ENCODE data around the gene NUDT19.
A peak's percentile ranks its signal among the peaks of the same experiment; 100 is the strongest.

The NUDT19 gene

DNA sequence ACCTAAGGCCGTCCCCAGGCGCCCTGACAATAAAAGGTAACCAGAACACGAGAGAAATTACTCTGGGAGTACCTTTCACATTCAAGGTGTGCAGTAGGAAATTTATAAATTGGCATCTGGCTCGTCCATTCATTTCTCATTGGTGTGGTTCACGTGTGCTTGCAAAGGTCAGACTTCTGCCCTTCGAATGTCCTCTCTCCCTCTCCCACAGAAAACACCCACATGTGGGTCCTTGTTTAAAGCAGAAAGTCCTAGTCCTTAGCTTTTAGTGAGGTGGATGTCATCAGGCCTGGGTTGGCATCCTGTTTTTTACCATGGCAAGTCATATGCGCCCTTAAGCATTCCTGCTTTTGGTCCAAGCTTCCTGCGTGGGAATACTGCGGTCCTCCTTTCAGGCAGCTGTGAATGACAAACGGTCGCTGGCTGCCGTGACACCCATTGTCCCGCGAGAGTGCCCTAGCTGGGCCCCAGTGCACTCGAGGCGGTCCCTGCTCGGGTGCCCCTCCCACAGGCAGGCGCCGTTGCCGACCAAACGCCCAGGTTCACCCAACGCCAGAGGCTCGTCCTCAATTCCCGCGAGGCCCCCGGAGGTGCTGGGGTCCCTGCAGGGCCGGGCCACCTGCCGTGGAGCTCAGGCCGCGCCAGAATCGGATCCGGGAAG, at the start of gene NUDT19:
Gene NUDT19, plus strand, starts transcription at position 531 of the 661 bp plus-strand sequence. CDS start 140 bp downstream, outside the sequence.
- in situ Hi-C loops (cut with MboI; ENCODE audit: low sequenced_read_pairs, unreplicated experiment), result no loop called here
- peak; percentile 91 for DNase-seq (ENCODE audit: low spot score)
- TF ChIP-seq, protein P1, sequence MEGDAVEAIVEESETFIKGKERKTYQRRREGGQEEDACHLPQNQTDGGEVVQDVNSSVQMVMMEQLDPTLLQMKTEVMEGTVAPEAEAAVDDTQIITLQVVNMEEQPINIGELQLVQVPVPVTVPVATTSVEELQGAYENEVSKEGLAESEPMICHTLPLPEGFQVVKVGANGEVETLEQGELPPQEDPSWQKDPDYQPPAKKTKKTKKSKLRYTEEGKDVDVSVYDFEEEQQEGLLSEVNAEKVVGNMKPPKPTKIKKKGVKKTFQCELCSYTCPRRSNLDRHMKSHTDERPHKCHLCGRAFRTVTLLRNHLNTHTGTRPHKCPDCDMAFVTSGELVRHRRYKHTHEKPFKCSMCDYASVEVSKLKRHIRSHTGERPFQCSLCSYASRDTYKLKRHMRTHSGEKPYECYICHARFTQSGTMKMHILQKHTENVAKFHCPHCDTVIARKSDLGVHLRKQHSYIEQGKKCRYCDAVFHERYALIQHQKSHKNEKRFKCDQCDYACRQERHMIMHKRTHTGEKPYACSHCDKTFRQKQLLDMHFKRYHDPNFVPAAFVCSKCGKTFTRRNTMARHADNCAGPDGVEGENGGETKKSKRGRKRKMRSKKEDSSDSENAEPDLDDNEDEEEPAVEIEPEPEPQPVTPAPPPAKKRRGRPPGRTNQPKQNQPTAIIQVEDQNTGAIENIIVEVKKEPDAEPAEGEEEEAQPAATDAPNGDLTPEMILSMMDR (IDR thresholded peaks at IDR 0.05; ENCODE audit: borderline replicate concordance, control extremely low read depth, extremely low read depth, insufficient read depth, missing control alignments), result no peak

DNA sequence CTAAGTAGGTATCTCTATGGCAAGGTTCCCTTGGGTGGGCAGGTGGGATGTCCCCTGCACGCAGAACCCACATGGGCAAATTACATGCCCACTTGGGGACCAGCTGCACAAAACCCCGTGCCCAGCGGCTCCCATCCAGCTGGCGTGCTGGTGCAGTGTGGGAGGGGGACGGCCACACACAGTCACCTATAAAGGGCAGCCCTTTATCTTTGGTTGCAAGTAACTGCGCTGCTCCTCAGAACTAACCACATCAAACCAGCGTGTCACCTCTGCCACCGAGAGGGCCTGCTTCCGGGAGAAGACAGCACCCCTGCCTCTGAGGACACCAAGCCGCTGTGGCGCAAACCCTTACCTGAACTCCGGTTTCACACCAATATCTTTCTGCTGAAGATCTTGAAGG, 48.9 kb upstream of the NUDT19 start:
- TF ChIP-seq, protein P1 (IDR thresholded peaks at IDR 0.05; ENCODE audit: borderline replicate concordance, control extremely low read depth, extremely low read depth, insufficient read depth, missing control alignments), result no peak
- in situ Hi-C loops (cut with MboI; ENCODE audit: low sequenced_read_pairs, unreplicated experiment), result no loop called here
- DNase-seq (ENCODE audit: low spot score), result no peak

DNA sequence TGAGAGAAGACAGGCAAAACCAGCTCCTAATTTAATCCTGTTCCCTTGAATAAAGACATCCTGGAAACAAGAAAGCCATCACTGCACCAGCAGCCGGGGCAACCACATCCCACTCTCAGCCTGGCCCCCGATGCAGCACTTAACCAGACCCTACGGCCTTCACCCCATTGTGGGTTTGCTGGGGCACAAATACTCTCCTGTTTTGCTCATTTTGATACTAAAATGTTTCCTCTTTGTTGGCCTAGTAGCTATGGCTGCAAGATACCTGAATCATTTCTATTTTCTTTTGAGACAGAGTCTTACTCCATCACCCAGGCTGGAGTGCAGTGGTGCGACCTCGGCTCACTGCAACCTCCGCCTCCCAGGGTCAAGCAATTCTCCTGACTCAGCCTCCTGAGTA, 45.1 kb upstream of the NUDT19 start:
- in situ Hi-C loops (cut with MboI; ENCODE audit: low sequenced_read_pairs, unreplicated experiment), result no loop called here
- no peak for DNase-seq (ENCODE audit: low spot score)
- TF ChIP-seq, protein P1 (IDR thresholded peaks at IDR 0.05; ENCODE audit: borderline replicate concordance, control extremely low read depth, extremely low read depth, insufficient read depth, missing control alignments), result no peak

DNA sequence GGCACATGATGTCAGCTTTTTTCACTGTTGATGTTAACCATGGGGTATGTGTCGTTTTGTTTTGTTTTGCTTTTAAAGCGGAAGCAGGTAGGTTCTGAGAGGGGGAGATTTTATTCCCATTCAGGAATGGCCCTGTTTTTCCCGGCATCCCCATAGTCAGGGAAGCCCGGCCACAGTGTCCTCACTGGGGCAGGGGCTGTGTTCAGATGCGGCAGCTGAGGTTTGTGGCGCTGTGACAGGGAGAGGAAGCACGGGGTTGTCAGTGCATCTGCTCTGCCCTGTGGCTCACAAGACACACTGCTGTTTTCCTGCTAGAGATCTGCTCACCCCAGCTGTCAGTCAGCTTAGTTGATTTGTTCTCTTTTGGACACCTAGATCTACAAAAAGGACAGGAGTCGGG, 44.3 kb upstream of the NUDT19 start:
- DNase-seq (ENCODE audit: low spot score), result no peak
- TF ChIP-seq, protein P1 (IDR thresholded peaks at IDR 0.05; ENCODE audit: borderline replicate concordance, control extremely low read depth, extremely low read depth, insufficient read depth, missing control alignments), result no peak
- in situ Hi-C loops (cut with MboI; ENCODE audit: low sequenced_read_pairs, unreplicated experiment), result no loop called here

DNA sequence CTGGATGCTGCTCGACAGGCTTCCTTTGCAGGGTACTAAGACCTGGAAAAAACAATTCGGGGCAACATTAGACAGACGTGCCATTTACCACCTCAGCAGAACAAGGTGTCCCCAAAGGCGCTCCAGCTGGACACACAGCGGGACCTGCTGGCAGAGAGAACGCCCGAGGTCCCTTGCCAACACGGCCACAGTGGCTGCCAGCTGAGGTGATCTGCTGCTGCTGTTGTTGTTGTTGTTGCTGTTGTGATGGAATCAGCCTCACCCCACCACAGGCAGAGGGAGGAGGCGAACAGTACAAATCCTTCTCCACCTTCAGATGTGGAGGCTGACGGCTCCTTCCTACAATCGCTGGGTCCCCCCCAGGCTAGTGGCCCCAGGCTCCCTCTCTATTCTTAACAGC, 41.9 kb upstream of the NUDT19 start:
- in situ Hi-C loops (cut with MboI; ENCODE audit: low sequenced_read_pairs, unreplicated experiment), result no loop called here

DNA sequence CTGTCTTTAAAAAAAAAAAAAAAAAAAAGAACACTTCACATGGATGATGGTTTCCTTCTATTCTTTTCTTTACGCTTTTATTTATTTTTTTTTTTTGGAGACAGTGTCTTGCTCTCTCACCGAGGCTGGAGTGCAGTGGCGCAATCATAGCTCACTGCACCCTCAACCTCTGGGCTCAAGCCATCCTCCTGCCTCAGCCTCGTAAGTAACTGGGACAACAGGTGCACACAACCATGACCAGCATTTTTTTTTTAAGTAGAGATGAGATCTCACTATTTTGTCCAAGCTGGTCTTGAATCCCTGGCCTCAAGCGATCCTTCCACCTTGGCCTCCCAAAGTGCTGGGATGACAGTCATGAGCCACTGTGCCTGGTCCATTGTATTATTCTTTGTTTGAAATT, 41.0 kb upstream of the NUDT19 start:
- in situ Hi-C loops (cut with MboI; ENCODE audit: low sequenced_read_pairs, unreplicated experiment), result no loop called here
- TF ChIP-seq, protein P1 (IDR thresholded peaks at IDR 0.05; ENCODE audit: borderline replicate concordance, control extremely low read depth, extremely low read depth, insufficient read depth, missing control alignments), result no peak
- DNase-seq (ENCODE audit: low spot score), result no peak

More for the DNA sequence above, 41.9 kb upstream of the NUDT19 start:
- TF ChIP-seq, protein P1 (IDR thresholded peaks at IDR 0.05; ENCODE audit: borderline replicate concordance, control extremely low read depth, extremely low read depth, insufficient read depth, missing control alignments), result no peak
- no peak for DNase-seq (ENCODE audit: low spot score)
